ENCODE results near the gene PRKN.
"Not testable (repeated sequence)": the region's sequence is repeated elsewhere in the genome, so short reads cannot be mapped to it uniquely, and the experiment has no call there.

PRKN gene

GRCh38 chr6:162533009-162533400 is 194.6 kb downstream of the PRKN start:
- DNase-seq, result no peak
- no peak overlapping the region for H3K4me3 ChIP-seq (ENCODE audit: low read depth, low read length)
- no peaks in the 10 kb centered on the region for H3K36me3 ChIP-seq
- TF ChIP-seq CTCF (IDR thresholded peaks at IDR 0.05; ENCODE audit: low read depth, low read length), result no peak
- H3K27me3 ChIP-seq (ENCODE audit: insufficient read depth, low read depth, severe bottlenecking), result no peaks in the 10 kb centered on the region
- no peak overlapping the region for H3K27ac ChIP-seq
- H3K9me3 ChIP-seq (ENCODE audit: severe bottlenecking), result no peaks in the 10 kb centered on the region

DNA sequence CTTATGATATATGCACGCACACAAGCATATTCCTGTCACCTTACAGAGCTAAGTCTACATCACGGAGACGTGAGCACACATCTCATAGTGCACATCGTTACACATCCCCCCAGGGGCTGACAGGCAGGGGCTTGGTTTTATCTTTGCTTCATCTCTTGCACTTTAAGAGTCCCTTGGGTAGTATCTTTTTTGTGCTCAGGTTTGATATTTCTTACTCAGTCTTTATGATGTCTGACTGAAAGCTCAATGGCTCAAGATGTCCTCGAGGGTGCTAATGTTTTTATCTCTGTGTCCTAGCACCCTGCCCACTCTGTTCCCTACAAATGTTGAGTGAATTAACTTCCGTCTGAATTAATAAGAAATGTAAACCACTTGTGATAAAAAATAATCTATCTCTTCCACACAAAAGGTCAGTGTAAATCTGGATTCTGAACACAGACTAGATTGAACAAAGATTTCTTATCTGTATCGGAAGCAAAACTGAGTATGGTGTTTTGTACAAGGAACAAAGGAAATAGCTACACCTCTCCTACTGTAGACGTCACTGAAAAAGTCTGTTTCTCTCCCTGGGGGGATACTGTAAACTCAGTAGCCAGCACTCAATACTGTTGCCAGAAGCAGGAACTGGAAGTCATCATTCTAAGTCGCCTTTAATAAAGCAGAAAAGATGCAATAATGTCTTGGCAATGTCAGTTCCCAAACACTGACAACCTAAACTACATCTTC is 195.1 kb downstream of the PRKN start:
- H3K36me3 ChIP-seq, result no peaks in the 10 kb centered on the region
- H3K9me3 ChIP-seq (ENCODE audit: severe bottlenecking), result no peaks in the 10 kb centered on the region
- no peak for TF ChIP-seq CTCF (IDR thresholded peaks at IDR 0.05; ENCODE audit: low read depth, low read length)
- no peak overlapping the region for H3K4me3 ChIP-seq (ENCODE audit: low read depth, low read length)
- no peaks in the 10 kb centered on the region for H3K27me3 ChIP-seq (ENCODE audit: insufficient read depth, low read depth, severe bottlenecking)
- no peak overlapping the region for H3K27ac ChIP-seq
- DNase-seq, result no peak

GRCh38 chr6:162531391-162531790 is 196.2 kb downstream of the PRKN start:
- H3K27ac ChIP-seq; DNase-seq; H3K9me3 ChIP-seq (ENCODE audit: severe bottlenecking); H3K4me3 ChIP-seq (ENCODE audit: low read depth, low read length); H3K36me3 ChIP-seq; H3K27me3 ChIP-seq (ENCODE audit: insufficient read depth, low read depth, severe bottlenecking): not testable (repeated sequence)

GRCh38 chr6:162528538-162528937 is 199.0 kb downstream of the PRKN start:
- Histone ChIP-seq H3K27me3 (ENCODE audit: insufficient read depth, low read depth, severe bottlenecking) (no peaks in the 10 kb centered on the region), H3K27ac (no peak overlapping the region)
- no peak for TF ChIP-seq CTCF (IDR thresholded peaks at IDR 0.05; ENCODE audit: low read depth, low read length)

DNA sequence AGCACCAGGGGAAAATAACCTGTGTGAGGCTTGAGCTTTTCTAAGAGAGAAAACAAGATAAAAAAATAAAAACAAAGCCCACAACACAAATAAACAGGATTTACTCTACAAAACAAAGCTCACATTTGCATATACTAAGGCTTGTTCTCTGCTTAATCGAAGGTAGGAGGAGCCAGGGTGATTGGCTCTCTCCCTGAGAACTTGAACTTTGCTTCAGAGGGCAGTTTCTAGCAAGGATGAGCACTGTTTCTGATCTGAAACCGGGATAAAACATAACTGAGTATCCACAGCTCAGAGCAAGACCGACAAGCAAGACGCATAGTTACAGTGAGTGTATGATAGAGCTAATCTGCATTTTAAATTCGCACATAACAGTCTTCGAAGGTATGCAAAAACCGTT is 200.6 kb downstream of the PRKN start:
- H3K27ac ChIP-seq, result no peak overlapping the region
- no peak for TF ChIP-seq CTCF (IDR thresholded peaks at IDR 0.05; ENCODE audit: low read depth, low read length)
- H3K4me3 ChIP-seq (ENCODE audit: low read depth, low read length), result no peak overlapping the region
- no peak for DNase-seq
- H3K27me3 ChIP-seq (ENCODE audit: insufficient read depth, low read depth, severe bottlenecking), result no peaks in the 10 kb centered on the region
- H3K9me3 ChIP-seq (ENCODE audit: severe bottlenecking), result no peaks in the 10 kb centered on the region
- H3K36me3 ChIP-seq, result no peaks in the 10 kb centered on the region

More at GRCh38 chr6:162528538-162528937, 199.0 kb downstream of the PRKN start:
- H3K4me3 ChIP-seq (ENCODE audit: low read depth, low read length), result no peak overlapping the region
- no peaks in the 10 kb centered on the region for H3K36me3 ChIP-seq
- H3K9me3 ChIP-seq (ENCODE audit: severe bottlenecking), result no peaks in the 10 kb centered on the region
- DNase-seq, result no peak

DNA sequence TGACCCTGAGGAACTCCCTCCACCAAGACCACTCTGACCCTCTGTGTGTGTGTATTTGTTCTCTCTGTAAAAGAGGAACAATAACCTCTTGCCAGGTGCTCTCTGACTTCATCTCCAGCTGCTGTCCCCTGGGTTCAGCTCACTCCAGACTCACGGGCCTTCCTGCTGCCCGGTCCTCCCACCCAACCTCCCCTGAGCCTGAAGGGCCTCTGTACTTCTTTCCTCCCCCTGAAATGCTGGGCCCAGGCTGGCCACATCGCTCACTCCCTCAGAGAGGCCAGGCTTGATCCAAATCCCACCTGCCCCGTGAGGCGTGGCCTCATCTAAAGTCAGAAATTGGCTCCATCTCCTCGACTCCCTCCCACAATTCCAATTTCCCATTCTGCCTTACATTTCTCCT is 202.4 kb downstream of the PRKN start:
- H3K4me3 ChIP-seq (ENCODE audit: low read depth, low read length), result no peak overlapping the region
- no peak for DNase-seq
- H3K27me3 ChIP-seq (ENCODE audit: insufficient read depth, low read depth, severe bottlenecking), result no peaks in the 10 kb centered on the region
- H3K36me3 ChIP-seq, result no peaks in the 10 kb centered on the region
- H3K27ac ChIP-seq, result no peak overlapping the region
- TF ChIP-seq CTCF (IDR thresholded peaks at IDR 0.05; ENCODE audit: low read depth, low read length), result no peak
- H3K9me3 ChIP-seq (ENCODE audit: severe bottlenecking), result no peaks in the 10 kb centered on the region
